ENCODE data around the gene SGTA.

The SGTA gene, protein sequence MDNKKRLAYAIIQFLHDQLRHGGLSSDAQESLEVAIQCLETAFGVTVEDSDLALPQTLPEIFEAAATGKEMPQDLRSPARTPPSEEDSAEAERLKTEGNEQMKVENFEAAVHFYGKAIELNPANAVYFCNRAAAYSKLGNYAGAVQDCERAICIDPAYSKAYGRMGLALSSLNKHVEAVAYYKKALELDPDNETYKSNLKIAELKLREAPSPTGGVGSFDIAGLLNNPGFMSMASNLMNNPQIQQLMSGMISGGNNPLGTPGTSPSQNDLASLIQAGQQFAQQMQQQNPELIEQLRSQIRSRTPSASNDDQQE

GRCh38 chr19:2782936-2783780 is at the start of gene SGTA:
Gene SGTA, minus strand, starts transcription at chr19:2783273. Its CDS starts 14,205 bp downstream, at chr19:2769068.
- Histone ChIP-seq H3K4me3 (ENCODE audit: low read depth, low read length) (peak within 1 kb of the TSS; percentile 99), H3K27me3 (replicated peaks) (no peaks in the 10 kb centered on the region), H3K27ac (peak within 1 kb of the TSS; percentile 92), H3K36me3 (replicated peaks) (peaks cover 2% of the 10 kb centered on the region)
- in situ Hi-C loops (cut with HindIII; ENCODE audit: low pct_ligation_motif_present, low sequenced_read_pairs): no loop called here
- peak; percentile 56 for TF ChIP-seq CTCF (IDR thresholded peaks at IDR 0.05; ENCODE audit: low read depth, low read length, missing control alignments)
- DNase-seq: peak; percentile 99

- DNase-seq: no peak
- TF ChIP-seq CTCF (IDR thresholded peaks at IDR 0.05; ENCODE audit: low read depth, low read length, missing control alignments): no peak
- Histone ChIP-seq H3K36me3 (replicated peaks) (no peaks in the 10 kb centered on the region), H3K27me3 (replicated peaks) (no peaks in the 10 kb centered on the region), H3K27ac (no peak overlapping the region), H3K4me3 (ENCODE audit: low read depth, low read length) (no peak overlapping the region)
- in situ Hi-C loops (cut with HindIII; ENCODE audit: low pct_ligation_motif_present, low sequenced_read_pairs): no loop called here
These were observed 44.9 kb upstream of the SGTA start for GRCh38 chr19:2827840-2828489.

GRCh38 chr19:2827022-2827421 is 43.9 kb upstream of the SGTA start:
- Histone ChIP-seq H3K27ac (no peak overlapping the region), H3K27me3 (replicated peaks) (no peaks in the 10 kb centered on the region), H3K4me3 (ENCODE audit: low read depth, low read length) (no peak overlapping the region), H3K36me3 (replicated peaks) (no peaks in the 10 kb centered on the region)
- no peak for DNase-seq
- no peak for TF ChIP-seq CTCF (IDR thresholded peaks at IDR 0.05; ENCODE audit: low read depth, low read length, missing control alignments)
- in situ Hi-C loops (cut with HindIII; ENCODE audit: low pct_ligation_motif_present, low sequenced_read_pairs): no loop called here

GRCh38 chr19:2824129-2824528 is 41.1 kb upstream of the SGTA start:
- no peaks in the 10 kb centered on the region for H3K27me3 ChIP-seq (replicated peaks)
- TF ChIP-seq CTCF (IDR thresholded peaks at IDR 0.05; ENCODE audit: low read depth, low read length, missing control alignments): no peak
- in situ Hi-C loops (cut with HindIII; ENCODE audit: low pct_ligation_motif_present, low sequenced_read_pairs): no loop called here
- no peaks in the 10 kb centered on the region for H3K36me3 ChIP-seq (replicated peaks)
- no peak overlapping the region for H3K27ac ChIP-seq
- DNase-seq: no peak
- no peak overlapping the region for H3K4me3 ChIP-seq (ENCODE audit: low read depth, low read length)

DNA sequence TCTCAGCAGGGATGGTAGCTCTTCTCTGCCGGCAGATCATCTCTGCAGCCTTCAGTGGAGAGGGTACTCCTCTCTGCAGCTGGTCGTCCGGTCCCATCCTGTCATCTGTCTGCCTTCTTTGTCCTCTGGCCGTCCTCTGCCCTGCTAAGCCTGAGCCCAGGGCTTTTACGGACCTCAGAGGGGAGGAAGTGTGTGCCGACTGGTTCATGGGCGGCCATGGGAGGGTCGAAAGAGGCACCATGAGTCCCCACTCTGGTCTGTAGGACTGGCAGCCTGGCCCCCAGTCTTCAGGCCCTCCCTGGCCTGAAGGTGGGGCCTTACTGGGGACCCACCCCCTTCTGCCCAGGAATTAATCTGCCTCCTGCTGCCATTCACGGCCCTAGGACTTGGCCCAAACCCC is 40.6 kb upstream of the SGTA start:
- Histone ChIP-seq H3K36me3 (replicated peaks) (no peaks in the 10 kb centered on the region), H3K27me3 (replicated peaks) (no peaks in the 10 kb centered on the region), H3K27ac (no peak overlapping the region), H3K4me3 (ENCODE audit: low read depth, low read length) (no peak overlapping the region)
- no peak for TF ChIP-seq CTCF (IDR thresholded peaks at IDR 0.05; ENCODE audit: low read depth, low read length, missing control alignments)
- DNase-seq: no peak
- in situ Hi-C loops (cut with HindIII; ENCODE audit: low pct_ligation_motif_present, low sequenced_read_pairs): no loop called here

Data from brain microvascular endothelial cell (primary cell).